ENCODE measurements around the gene RAB36.

Gene RAB36

GRCh38 chr22:23101524-23101923 lies 43.8 kb upstream of the RAB36 start:
- peak overlapping the region; percentile 30 for H3K9ac ChIP-seq (ENCODE audit: low read depth, low read length, poor library complexity)
- no peak overlapping the region for H2BK12ac ChIP-seq (ENCODE audit: low read length)
- no peak overlapping the region for H2BK5ac ChIP-seq (ENCODE audit: low read length)
- H3K4me1 ChIP-seq (ENCODE audit: control insufficient read depth in 2 of 2, insufficient read depth in 1 of 2, low read depth in 1 of 2, low read length in 2 of 2), result peaks cover 0 to 3% of the 10 kb centered on the region in 2 donors
- H2AFZ ChIP-seq (ENCODE audit: low read length), result no peak overlapping the region
- no peak overlapping the region for H2BK120ac ChIP-seq (ENCODE audit: low read depth, low read length)
- H2AK5ac ChIP-seq (ENCODE audit: low read depth, low read length), result no peak overlapping the region
- no peak overlapping the region for H3K4me2 ChIP-seq (ENCODE audit: insufficient read depth, low read length, poor library complexity, severe bottlenecking)
- no peak overlapping the region for H4K8ac ChIP-seq (ENCODE audit: low read depth, low read length)
- peak overlapping the region; percentile 63 for H3K14ac ChIP-seq (ENCODE audit: low read length)
- no CpG with 5 or more reads among the region's 3 CpGs for WGBS, 2 donors (ENCODE audit: extremely low coverage in 2 of 2, insufficient read length in 2 of 2, insufficient replicate concordance in 1 of 2)
- H3K18ac ChIP-seq (ENCODE audit: low read length), result peak overlapping the region; percentile 45
- H3K9me3 ChIP-seq (replicated peaks in 1 of 2; ENCODE audit: control insufficient read depth in 2 of 2, insufficient read depth in 1 of 2, low read depth in 1 of 2, low read length in 2 of 2), result no peaks in the 10 kb centered on the region
- no peak overlapping the region for H4K91ac ChIP-seq (ENCODE audit: low read depth, low read length, poor library complexity)
- no peak overlapping the region for H3K4me3 ChIP-seq (ENCODE audit: low read length in 2 of 2)
- peaks cover 9% of the 10 kb centered on the region for H3K79me1 ChIP-seq (ENCODE audit: low read depth, low read length)
- no peak overlapping the region for H3K27ac ChIP-seq (replicated peaks; ENCODE audit: low read length)
- peaks cover 6 to 18% of the 10 kb centered on the region in 2 donors for H3K36me3 ChIP-seq (replicated peaks in 1 of 2; ENCODE audit: control insufficient read depth in 2 of 2, insufficient read depth in 2 of 2, low read length in 2 of 2)
- no peaks in the 10 kb centered on the region for H3K27me3 ChIP-seq (ENCODE audit: control insufficient read depth in 3 of 3, insufficient read depth in 3 of 3, low read depth in 1 of 3, low read length in 3 of 3)
- no peak overlapping the region for H3K4ac ChIP-seq (ENCODE audit: low read length)
- H2BK15ac ChIP-seq (ENCODE audit: low read length), result no peak overlapping the region
- no peak for DNase-seq (ENCODE audit: low spot score)
- peak overlapping the region; percentile 94 for H3K23ac ChIP-seq (ENCODE audit: low read depth, low read length, poor library complexity)

- Histone ChIP-seq H3K4me1 (ENCODE audit: control insufficient read depth in 2 of 2, insufficient read depth in 1 of 2, low read depth in 1 of 2, low read length in 2 of 2) (peaks cover 0 to 2% of the 10 kb centered on the region in 2 donors), H4K8ac (ENCODE audit: low read depth, low read length) (no peak overlapping the region), H3K4me3 (ENCODE audit: low read length in 2 of 2) (no peak overlapping the region), H3K9me3 (replicated peaks in 1 of 2; ENCODE audit: control insufficient read depth in 2 of 2, insufficient read depth in 1 of 2, low read depth in 1 of 2, low read length in 2 of 2) (no peaks in the 10 kb centered on the region), H3K9ac (ENCODE audit: low read depth, low read length, poor library complexity) (no peak overlapping the region), H3K18ac (ENCODE audit: low read length) (peak overlapping the region; percentile 51), H3K27me3 (ENCODE audit: control insufficient read depth in 3 of 3, insufficient read depth in 3 of 3, low read depth in 1 of 3, low read length in 3 of 3) (no peaks in the 10 kb centered on the region), H3K27ac (replicated peaks; ENCODE audit: low read length) (no peak overlapping the region), H3K14ac (ENCODE audit: low read length) (peak overlapping the region; percentile 63), H3K79me1 (ENCODE audit: low read depth, low read length) (peaks cover 9% of the 10 kb centered on the region), H3K23ac (ENCODE audit: low read depth, low read length, poor library complexity) (peak overlapping the region; percentile 94), H2BK120ac (ENCODE audit: low read depth, low read length) (no peak overlapping the region), H2BK12ac (ENCODE audit: low read length) (no peak overlapping the region), H2AFZ (ENCODE audit: low read length) (no peak overlapping the region), H2BK15ac (ENCODE audit: low read length) (no peak overlapping the region), H3K36me3 (replicated peaks in 1 of 2; ENCODE audit: control insufficient read depth in 2 of 2, insufficient read depth in 2 of 2, low read length in 2 of 2) (peaks cover 4 to 18% of the 10 kb centered on the region in 2 donors), H4K91ac (ENCODE audit: low read depth, low read length, poor library complexity) (no peak overlapping the region), H2AK5ac (ENCODE audit: low read depth, low read length) (no peak overlapping the region), H3K4ac (ENCODE audit: low read length) (no peak overlapping the region), H2BK5ac (ENCODE audit: low read length) (no peak overlapping the region), H3K4me2 (ENCODE audit: insufficient read depth, low read length, poor library complexity, severe bottlenecking) (no peak overlapping the region)
- no CpG with 5 or more reads among the region's 10 CpGs for WGBS, 2 donors (ENCODE audit: extremely low coverage in 2 of 2, insufficient read length in 2 of 2, insufficient replicate concordance in 1 of 2)
- DNase-seq (ENCODE audit: low spot score), result no peak
Measured at GRCh38 chr22:23102002-23102655, 43.1 kb upstream of the RAB36 start.

GRCh38 chr22:23102776-23103175 lies 42.5 kb upstream of the RAB36 start:
- H2BK15ac ChIP-seq (ENCODE audit: low read length), result no peak overlapping the region
- no peak overlapping the region for H3K27ac ChIP-seq (replicated peaks; ENCODE audit: low read length)
- H4K91ac ChIP-seq (ENCODE audit: low read depth, low read length, poor library complexity), result no peak overlapping the region
- no peak overlapping the region for H2BK5ac ChIP-seq (ENCODE audit: low read length)
- no peak for DNase-seq (ENCODE audit: low spot score)
- H3K4me3 ChIP-seq (ENCODE audit: low read length in 2 of 2), result no peak overlapping the region
- no peaks in the 10 kb centered on the region for H3K9me3 ChIP-seq (replicated peaks in 1 of 2; ENCODE audit: control insufficient read depth in 2 of 2, insufficient read depth in 1 of 2, low read depth in 1 of 2, low read length in 2 of 2)
- peak overlapping the region; percentile 9 for H3K14ac ChIP-seq (ENCODE audit: low read length)
- no peak overlapping the region for H3K4me2 ChIP-seq (ENCODE audit: insufficient read depth, low read length, poor library complexity, severe bottlenecking)
- no peak overlapping the region for H2AK5ac ChIP-seq (ENCODE audit: low read depth, low read length)
- H4K8ac ChIP-seq (ENCODE audit: low read depth, low read length), result no peak overlapping the region
- H3K4ac ChIP-seq (ENCODE audit: low read length), result no peak overlapping the region
- peaks cover 9% of the 10 kb centered on the region for H3K79me1 ChIP-seq (ENCODE audit: low read depth, low read length)
- H3K18ac ChIP-seq (ENCODE audit: low read length), result no peak overlapping the region
- H3K23ac ChIP-seq (ENCODE audit: low read depth, low read length, poor library complexity), result peak overlapping the region; percentile 94
- no peak overlapping the region for H2BK120ac ChIP-seq (ENCODE audit: low read depth, low read length)
- no peaks in the 10 kb centered on the region for H3K27me3 ChIP-seq (ENCODE audit: control insufficient read depth in 3 of 3, insufficient read depth in 3 of 3, low read depth in 1 of 3, low read length in 3 of 3)
- H2AFZ ChIP-seq (ENCODE audit: low read length), result no peak overlapping the region
- WGBS, 2 donors (ENCODE audit: extremely low coverage in 2 of 2, insufficient read length in 2 of 2, insufficient replicate concordance in 1 of 2), result no CpG with 5 or more reads among the region's 3 CpGs
- H2BK12ac ChIP-seq (ENCODE audit: low read length), result no peak overlapping the region
- no peak overlapping the region for H3K9ac ChIP-seq (ENCODE audit: low read depth, low read length, poor library complexity)
- H3K36me3 ChIP-seq (replicated peaks in 1 of 2; ENCODE audit: control insufficient read depth in 2 of 2, insufficient read depth in 2 of 2, low read length in 2 of 2), result peaks cover 4 to 16% of the 10 kb centered on the region in 2 donors
- H3K4me1 ChIP-seq (ENCODE audit: control insufficient read depth in 2 of 2, insufficient read depth in 1 of 2, low read depth in 1 of 2, low read length in 2 of 2), result peaks cover 0 to 2% of the 10 kb centered on the region in 2 donors

- no peak overlapping the region for H2AK5ac ChIP-seq (ENCODE audit: low read depth, low read length)
- H3K4ac ChIP-seq (ENCODE audit: low read length), result no peak overlapping the region
- H3K36me3 ChIP-seq (replicated peaks in 1 of 2; ENCODE audit: control insufficient read depth in 2 of 2, insufficient read depth in 2 of 2, low read length in 2 of 2), result peaks cover 4 to 14% of the 10 kb centered on the region in 2 donors
- H2BK12ac ChIP-seq (ENCODE audit: low read length), result no peak overlapping the region
- H3K9ac ChIP-seq (ENCODE audit: low read depth, low read length, poor library complexity), result peak overlapping the region; percentile 63
- no peak overlapping the region for H4K8ac ChIP-seq (ENCODE audit: low read depth, low read length)
- no peak overlapping the region for H2AFZ ChIP-seq (ENCODE audit: low read length)
- WGBS, 2 donors (ENCODE audit: extremely low coverage in 2 of 2, insufficient read length in 2 of 2, insufficient replicate concordance in 1 of 2), result no CpG with 5 or more reads among the region's 13 CpGs
- H3K4me1 ChIP-seq (ENCODE audit: control insufficient read depth in 2 of 2, insufficient read depth in 1 of 2, low read depth in 1 of 2, low read length in 2 of 2), result peaks cover 0 to 2% of the 10 kb centered on the region in 2 donors
- H2BK5ac ChIP-seq (ENCODE audit: low read length), result no peak overlapping the region
- H3K9me3 ChIP-seq (replicated peaks in 1 of 2; ENCODE audit: control insufficient read depth in 2 of 2, insufficient read depth in 1 of 2, low read depth in 1 of 2, low read length in 2 of 2), result no peaks in the 10 kb centered on the region
- no peak overlapping the region for H3K14ac ChIP-seq (ENCODE audit: low read length)
- no peak overlapping the region for H3K18ac ChIP-seq (ENCODE audit: low read length)
- no peak overlapping the region for H3K27ac ChIP-seq (replicated peaks; ENCODE audit: low read length)
- DNase-seq (ENCODE audit: low spot score), result no peak
- peak overlapping the region; percentile 96 for H3K23ac ChIP-seq (ENCODE audit: low read depth, low read length, poor library complexity)
- H3K79me1 ChIP-seq (ENCODE audit: low read depth, low read length), result peaks cover 9% of the 10 kb centered on the region
- no peak overlapping the region for H2BK120ac ChIP-seq (ENCODE audit: low read depth, low read length)
- no peak overlapping the region for H3K4me2 ChIP-seq (ENCODE audit: insufficient read depth, low read length, poor library complexity, severe bottlenecking)
- H3K4me3 ChIP-seq (ENCODE audit: low read length in 2 of 2), result peak overlapping the region in 1 of 2 donors; percentile 38
- H3K27me3 ChIP-seq (ENCODE audit: control insufficient read depth in 3 of 3, insufficient read depth in 3 of 3, low read depth in 1 of 3, low read length in 3 of 3), result no peaks in the 10 kb centered on the region
- no peak overlapping the region for H4K91ac ChIP-seq (ENCODE audit: low read depth, low read length, poor library complexity)
- H2BK15ac ChIP-seq (ENCODE audit: low read length), result no peak overlapping the region
Measured at GRCh38 chr22:23103199-23103954, 41.9 kb upstream of the RAB36 start.
